GM20000 (cell line): Measurements from ENCODE around the gene ACTL7B.

Experiments used
- DNase-seq: peaks from one replicate; pipeline ENCODE4 v3.0.0; 2012; ENCODE audit warnings: low spot score
- TF ChIP-seq, protein P1 (sequence below): IDR thresholded peaks from 2 replicates; pipeline ENCODE4 v1.5.1; 2012; ENCODE audit warnings: mild to moderate bottlenecking, control low read depth; ENCODE audit errors: extremely low read depth, missing control alignments

The ACTL7B gene

GRCh38 chr9:108811944-108812343 is 43.8 kb downstream of the ACTL7B start:
- TF ChIP-seq, protein P1, sequence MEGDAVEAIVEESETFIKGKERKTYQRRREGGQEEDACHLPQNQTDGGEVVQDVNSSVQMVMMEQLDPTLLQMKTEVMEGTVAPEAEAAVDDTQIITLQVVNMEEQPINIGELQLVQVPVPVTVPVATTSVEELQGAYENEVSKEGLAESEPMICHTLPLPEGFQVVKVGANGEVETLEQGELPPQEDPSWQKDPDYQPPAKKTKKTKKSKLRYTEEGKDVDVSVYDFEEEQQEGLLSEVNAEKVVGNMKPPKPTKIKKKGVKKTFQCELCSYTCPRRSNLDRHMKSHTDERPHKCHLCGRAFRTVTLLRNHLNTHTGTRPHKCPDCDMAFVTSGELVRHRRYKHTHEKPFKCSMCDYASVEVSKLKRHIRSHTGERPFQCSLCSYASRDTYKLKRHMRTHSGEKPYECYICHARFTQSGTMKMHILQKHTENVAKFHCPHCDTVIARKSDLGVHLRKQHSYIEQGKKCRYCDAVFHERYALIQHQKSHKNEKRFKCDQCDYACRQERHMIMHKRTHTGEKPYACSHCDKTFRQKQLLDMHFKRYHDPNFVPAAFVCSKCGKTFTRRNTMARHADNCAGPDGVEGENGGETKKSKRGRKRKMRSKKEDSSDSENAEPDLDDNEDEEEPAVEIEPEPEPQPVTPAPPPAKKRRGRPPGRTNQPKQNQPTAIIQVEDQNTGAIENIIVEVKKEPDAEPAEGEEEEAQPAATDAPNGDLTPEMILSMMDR = no peak
- no peak for DNase-seq

- no peak for DNase-seq
- TF ChIP-seq, protein P1 = no peak
Measured at GRCh38 chr9:108809269-108809668, 46.5 kb downstream of the ACTL7B start.
